Embryonic facial prominence (tissue), 1 donor: ENCODE data around the gene DERL2.

ENCODE experiments used
- DNase-seq: peaks from one replicate; pipeline ENCODE4 v3.0.0-alpha.2; 2016; ENCODE audit errors: extremely low spot score

Gene DERL2

DNA sequence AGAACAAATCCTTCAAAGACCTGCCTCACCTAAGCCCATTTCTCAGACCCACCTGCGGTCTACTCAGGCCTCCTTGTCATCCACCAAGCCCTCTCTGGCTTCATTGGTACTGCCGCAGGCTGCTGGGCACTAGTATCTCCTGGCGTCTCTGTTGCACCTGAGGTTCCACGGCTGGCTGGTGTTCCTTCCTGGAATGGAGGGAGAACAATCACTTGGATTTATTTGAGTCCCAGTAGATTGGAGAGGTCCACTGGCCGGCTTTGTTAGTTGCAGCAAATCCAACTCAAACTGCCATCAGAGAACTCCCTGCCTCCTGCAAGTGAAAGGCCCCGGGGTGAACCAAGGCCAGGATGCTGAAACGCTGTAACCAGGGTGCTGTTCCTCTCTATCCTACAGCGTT is 15.7 kb upstream of the DERL2 start:
- no peak for DNase-seq

DNA sequence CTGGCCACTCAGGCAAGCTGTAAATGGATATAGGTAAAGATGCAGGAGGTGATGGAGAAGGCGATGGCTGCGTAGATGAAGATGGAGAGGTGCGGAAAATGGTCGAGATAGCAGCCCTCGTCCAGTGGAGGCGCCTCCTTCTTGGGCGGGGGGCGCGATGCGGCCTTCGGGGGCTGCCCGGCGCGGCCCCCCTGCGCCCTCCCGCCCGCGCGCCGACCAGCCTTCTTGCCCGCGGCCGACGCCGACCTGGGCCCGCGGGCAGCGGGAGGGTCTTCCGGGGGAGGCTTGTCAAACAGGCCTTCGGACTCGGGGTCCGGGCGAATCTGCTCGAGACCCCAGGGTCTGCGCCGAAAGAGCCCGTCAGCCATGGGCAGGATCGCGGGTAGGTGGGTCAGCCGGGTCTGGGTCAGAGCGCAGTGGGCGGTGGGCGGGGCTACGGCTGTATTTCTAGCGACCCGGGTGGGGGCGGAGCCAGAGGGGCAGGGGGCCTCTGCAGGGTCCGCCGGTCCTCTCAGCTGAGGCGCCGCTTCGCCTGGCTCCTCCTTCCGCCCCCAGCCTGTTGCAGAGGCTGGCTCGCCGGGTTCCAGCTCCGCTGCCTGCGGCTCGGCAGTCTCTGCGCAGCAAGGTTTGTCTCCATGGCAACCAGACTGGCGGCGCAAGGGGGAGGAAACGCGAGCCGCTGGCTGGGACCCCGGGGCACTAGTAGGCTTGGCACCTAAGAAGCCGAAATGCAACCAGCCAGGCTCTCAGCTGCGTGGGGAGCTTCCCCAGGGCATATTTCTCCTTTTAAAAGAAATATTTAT is 14.8 kb upstream of the DERL2 start:
- DNase-seq: peak; percentile 92

DNA sequence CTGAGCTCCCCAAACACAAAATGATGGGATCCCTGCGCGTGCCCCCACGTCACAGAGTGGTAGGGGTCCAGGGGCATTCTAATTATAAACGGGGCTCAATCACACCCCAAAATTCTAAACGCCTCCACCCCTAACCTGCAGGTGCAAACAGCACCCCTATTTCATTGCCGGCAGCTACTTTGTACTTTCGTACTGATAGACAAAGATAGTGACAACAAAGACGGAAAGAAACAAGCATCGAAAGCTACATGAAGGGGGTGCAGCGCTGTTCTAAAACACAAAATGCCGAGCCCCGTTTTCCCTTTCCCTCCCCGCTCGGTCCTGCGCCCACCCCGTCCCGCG is 14.2 kb upstream of the DERL2 start:
- no peak for DNase-seq

DNA sequence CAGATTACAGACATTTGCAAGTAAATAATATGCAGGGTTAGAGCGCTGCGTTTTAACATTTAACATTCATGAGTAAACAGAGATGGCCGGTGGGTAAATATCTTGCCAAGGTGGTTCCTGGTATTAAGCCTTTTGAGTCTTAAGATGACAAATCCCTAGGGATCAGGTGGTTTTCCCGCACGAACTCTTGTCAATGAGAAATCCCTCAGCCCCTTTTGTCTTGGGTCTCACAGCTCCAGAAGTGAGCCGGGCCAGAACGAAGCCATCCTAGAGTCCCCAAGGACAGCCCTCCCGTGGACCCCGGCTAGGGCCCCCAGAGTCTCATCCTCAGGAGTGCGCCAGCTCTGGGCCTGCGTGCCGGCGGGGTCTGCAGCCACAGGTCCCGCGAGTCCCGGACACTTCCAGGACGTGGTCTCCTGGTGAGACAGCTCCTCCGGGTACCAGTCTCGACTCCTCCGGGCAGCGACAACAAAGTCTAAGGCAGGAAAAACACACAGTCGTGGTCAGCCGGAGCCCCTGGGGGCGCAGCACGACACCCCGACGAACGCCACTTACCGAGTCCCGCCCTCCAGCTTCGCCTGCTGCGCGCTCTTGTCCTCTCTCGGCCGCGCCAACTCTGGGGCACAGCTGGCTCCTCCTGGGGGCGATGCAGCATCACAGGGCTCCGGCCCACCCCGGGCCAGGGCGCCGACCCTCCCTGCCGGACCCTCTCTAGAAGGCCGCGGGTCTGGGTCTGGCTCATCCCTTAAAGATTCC is 13.7 kb upstream of the DERL2 start:
- no peak for DNase-seq

DNA sequence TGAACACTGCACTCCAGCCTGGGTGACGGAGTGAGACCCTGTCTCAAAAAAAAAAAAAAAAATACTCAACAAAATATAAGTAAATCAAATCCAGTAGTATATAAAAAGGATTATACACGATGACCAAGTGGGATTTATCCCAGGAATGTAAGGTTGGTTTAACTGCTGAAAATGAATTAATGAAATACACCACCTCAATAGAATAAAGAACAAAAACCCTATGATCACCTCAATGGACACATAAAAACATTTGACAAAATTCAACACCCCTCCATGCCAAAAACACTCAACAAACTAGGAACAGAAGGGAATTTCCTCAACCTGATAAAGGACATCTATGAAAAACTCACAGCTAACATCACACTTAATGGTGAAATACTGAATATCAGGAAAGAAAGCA is 7.0 kb upstream of the DERL2 start:
- DNase-seq: no peak

DNA sequence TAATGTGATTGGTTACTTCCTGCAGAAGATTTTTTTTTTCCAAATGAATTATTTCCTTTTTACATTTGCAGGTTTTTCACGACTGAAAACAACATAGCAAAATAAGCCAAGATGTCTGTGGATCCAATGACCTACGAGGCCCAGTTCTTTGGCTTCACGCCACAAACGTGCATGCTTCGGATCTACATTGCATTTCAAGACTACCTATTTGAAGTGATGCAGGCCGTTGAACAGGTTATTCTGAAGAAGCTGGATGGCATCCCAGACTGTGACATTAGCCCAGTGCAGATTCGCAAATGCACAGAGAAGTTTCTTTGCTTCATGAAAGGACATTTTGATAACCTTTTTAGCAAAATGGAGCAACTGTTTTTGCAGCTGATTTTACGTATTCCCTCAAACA is 2.8 kb upstream of the DERL2 start:
- no peak for DNase-seq

DNA sequence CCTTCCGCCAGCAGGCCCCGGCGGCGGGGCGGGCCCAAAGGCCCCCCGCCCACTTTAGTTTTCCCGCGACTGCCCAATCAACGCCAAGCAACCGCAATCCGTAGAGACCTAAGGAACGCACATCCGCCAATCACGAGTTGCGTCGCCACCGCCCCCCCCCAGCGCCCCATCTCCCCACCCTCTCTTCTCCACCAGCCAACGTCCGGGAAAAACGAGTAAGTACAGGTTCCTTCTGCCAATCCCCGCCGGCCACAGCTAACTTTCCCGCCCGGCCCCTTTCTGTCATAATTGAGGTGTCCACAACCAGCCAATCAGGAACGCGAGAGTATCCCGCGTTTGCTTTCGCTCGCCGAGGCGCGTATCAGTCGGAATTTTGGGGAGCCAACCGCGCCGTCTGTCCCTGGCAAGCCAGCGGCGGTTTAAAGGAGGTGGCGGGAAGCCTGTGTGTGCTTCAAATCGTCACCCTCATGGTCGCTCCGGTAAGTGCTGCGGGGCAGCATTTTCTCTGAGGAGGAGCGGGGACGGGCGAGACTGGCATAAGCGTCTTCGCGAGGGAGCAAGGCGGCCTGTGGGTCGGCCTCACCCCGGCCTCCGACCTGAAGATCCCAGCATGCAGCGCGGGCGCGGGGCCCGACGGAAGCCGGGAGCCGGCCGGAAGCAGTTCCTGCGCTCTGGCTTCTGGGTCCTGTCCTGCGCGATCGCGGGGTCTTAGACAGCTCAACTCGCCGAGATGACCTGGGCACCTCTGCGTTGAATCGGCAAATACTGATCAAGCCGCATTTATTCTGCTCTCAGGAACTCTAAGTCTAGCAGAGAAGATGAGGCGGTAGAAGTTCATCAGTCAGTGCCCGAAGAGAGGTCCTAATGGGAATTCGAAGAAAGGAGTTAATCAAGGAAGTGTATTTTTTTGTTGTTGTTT is 487 bp upstream of the DERL2 start, which contains the start of gene MIS12:
Gene MIS12, plus strand, starts transcription at position 361 of the 919 bp plus-strand sequence. CDS start 2,297 bp downstream, outside the sequence.
- DNase-seq: peak; percentile 98

DNA sequence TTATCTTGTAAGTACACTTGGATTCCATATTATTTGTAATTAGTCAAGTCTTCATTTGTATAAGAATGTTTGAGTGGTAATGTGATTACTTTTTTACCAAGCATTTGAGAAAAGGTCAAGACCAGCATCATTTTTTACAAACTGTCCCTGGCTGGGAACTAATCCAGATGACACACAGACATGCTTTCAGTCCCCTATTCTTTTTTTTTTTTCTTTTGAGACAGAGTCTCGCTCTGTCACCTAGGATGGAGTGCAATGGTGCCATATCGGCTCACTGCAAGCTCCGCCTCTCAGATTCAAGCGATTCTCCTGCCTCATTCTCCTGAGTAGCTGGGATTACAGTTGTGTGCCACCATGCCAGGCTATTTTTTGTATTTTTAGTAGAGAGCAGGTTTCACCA is 4.5 kb downstream of the DERL2 start:
- DNase-seq: no peak

DNA sequence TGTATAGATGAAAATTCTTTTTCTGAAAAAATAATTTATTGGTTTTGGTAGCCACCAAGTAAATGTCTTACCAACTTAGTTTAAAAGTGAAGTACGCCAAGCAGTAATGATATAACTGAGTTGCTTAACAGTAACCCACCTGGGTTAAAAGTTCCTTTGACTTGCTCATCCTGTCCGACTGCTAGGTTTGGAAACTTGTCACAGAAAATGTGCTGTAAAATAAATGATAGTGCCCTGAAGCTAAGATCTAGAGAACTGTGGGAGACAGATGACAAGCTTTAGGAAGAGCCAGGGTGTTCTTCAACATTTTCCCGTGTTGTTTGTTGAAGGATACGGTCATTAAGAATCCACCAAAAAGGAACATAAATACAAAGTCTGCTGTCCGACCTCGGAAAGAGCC is 5.0 kb downstream of the DERL2 start:
- no peak for DNase-seq

DNA sequence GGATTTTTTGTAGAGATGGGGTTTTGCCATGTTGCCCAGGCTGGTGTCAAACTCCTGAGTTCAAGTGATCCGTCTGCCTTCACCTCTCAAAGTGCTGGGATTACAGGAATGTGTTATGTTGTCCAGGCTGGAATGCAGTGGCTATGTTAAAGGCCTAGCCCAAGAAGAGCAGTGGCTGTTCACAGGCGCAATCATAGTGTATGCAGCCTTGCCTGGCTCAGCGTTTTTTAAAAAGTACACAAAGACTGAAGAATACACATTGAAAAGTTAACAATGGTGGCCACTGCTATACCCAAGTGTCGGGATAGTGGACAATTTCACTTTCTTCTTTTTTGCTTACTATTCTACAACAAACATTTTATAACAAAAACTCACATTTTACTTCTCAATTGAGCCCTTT is 7.0 kb downstream of the DERL2 start:
- no peak for DNase-seq

DNA sequence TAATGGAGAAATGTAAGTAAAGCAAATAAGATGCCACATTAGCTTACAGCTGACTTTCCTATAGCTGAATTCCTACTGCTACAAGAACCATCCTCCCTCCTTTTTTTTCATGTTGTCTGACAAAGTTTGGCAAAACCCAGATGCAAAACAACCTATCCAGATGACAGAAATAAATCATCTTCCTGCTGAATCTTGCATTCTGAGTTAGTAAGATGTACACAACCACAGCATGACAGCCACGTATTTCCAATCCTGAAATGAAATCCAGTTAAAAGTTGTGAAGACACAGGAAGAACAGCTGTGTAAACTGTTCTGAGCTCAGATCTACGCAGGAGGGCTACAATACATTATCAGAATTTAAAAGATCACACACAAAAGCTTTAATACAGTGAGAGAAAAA is 12.1 kb downstream of the DERL2 start:
- no peak for DNase-seq

DNA sequence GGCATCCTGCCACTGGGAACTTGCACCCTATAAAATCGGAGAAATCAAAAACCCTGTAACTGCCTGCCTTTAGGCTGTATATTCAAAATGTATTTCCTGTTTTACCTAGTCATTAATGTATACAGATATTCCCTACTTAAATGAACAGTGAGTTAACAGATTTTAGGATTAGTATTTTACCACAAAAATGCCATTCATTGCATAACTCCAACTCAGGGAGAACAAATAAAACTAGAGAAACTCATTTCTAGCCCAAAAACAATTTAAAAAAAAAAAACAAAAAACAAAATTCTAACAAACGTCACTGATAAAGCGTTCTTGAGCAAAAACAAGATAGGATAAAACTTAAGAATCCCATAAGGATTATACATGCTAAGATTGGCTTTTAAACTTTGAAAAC is 13.5 kb downstream of the DERL2 start:
- DNase-seq: no peak

DNA sequence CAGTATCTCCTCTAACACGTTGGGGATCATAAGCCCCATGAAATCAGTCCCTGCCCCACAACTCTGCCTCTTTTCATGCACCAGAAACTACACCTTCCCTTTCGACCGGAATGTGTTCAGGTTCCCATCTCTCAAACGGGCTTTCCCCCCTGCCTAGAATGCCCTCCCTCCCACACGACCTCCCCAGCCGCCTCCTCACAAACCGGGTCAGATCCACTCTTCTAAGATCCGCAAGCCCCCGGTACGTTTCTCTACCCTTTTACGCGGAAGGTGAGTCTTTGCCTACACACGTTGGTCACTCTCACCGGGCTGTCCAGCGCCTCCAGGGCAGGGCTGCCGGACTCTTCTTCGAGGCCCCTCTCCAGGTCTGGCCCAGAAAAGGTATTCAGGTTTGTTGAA is 17.9 kb downstream of the DERL2 start:
- DNase-seq: no peak

DNA sequence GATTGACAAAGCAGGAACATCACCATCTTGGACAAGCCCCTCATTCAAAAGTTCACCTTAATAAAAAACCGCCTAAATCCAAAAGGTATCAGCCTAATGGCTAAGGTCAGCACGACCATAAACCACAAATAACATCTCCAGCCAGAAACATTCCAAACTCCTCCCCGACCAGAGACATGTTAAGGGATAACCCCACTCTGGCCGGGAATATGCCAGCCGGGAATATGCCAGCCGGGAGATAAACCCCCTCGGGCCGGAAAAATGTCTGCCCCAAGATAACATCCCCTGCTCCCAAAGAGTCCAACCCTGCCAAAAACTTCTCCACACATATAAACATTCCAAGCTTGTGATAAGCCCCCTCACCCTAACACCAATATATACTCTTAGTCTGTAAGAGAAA is 18.6 kb downstream of the DERL2 start:
- no peak for DNase-seq

DNA sequence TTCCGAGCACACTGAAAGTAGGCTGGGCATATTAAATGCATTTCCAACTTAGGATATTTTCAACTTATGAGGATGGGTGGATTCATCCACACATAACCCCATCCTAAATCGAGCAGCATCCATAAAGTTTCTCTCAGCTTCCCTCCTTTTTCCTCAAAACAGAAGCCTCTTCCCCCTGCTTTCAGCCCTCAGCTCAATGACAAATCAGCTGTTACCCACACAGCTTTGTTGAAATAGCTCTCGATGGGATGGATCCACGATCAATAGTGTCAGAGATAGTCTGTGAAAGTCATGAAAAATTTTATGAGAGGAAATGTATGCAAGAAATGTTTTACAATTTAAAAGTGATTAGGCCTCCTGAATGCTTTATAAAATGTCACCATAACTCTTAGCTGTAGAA is 19.7 kb downstream of the DERL2 start:
- DNase-seq: no peak

DNA sequence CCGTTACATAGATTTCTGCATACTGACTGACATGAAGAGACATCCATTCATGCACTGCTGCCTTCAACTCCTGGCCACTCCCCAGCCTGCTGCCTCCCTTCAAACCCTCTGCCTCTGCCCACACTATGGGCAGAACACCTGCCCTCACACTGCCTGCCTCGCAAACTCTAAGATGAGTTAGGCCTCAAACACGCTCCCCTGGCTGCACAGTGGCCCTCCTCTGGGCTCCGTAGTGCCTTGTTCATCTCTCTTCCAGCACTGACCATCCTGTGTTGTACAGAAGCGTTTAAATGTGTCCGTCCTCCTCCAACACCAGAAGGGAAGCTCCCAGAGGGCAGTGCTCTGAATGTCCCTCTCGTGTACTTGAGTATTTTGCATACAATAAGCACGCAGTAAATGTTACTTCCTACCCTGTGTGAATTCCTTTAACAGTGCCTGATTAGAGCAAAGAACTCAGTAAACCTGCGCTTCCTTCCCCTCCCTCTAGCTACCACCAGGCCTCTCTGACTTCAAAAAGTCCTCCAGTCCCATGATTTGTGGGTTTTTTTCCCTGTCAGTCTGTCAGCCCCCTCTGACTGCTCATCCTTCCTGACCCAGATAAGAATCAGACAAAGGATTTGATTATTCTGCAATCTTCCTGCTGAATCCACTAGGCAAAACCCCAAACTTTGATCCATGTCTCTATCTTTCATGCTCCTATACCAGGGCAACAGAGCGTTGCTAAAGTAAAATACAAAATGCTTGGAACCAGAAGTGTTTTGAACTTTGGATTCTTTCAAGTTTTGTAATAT is 21.1 kb downstream of the DERL2 start:
- no peak for DNase-seq

DNA sequence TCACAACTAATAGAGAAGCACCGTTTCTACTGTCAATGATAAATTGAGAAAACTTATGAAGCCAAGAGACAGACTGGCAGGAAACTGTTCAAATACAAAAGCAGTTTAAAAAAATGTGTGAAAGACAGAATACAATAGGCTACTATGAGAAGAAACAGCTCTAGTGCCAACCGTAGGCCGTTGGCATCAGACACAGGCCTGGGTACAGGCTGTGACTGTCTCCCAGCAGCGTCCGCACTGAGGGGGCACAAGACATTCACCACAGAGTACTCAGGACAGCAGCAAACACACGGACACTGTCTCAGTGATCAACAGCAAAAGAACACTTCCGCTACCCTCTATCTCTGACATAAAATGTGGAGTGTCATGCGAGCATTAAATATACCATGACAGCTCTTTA is 39.2 kb downstream of the DERL2 start:
- no peak for DNase-seq

DNA sequence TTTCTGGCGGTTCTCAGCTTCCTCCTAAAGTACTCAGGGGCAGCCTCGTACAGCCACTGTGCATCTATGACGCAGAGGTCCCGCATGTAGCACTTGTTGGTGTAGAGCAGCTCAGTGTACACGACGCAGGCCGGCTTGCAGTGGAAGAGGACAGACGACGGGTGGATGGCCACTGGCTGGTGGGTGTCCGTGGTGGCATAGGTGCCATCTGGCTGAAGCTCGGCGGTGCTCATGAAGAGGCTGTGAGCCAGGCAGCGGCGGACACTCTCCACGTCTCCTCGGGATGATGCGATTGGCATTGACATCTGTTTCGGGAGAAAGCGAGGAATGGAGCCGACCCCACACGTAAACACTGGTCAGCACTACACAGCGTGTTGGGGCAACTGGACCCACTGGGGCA is 41.8 kb downstream of the DERL2 start:
- DNase-seq: no peak

DNA sequence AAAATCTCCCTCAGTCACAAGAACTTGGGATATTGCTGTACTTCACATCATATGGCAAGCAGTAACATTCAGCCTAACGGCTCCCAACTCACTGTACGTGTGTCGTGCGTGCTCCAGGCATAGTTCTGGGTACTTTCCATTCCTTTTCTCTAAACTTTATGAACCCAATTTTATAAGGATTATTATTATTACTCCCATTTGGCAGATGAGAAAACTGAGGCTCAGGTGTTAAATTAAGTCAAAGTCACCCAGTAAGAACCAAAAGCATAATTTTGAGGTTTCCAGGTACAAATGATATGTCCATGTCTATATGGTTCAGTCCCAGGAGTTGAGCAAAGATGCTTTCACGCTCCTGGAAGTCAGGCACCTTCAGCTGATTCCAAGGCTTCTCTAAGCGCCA is 42.2 kb downstream of the DERL2 start:
- DNase-seq: no peak

DNA sequence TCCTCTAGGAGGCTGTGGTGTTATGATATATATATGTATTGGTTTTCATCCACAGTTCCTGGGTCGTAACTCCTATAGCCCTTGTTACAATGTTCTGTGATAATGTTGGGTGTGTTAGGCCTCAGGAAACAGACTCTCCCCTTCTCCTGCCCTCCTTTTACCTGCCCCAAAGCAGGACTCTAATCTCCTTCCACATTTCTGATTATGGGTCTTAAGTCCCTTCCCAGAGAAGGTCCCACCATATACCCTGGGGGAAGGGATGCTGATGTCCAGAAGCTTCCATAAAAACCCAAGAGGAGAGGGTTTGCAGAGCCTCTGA is 46.6 kb downstream of the DERL2 start:
- DNase-seq: no peak

DNA sequence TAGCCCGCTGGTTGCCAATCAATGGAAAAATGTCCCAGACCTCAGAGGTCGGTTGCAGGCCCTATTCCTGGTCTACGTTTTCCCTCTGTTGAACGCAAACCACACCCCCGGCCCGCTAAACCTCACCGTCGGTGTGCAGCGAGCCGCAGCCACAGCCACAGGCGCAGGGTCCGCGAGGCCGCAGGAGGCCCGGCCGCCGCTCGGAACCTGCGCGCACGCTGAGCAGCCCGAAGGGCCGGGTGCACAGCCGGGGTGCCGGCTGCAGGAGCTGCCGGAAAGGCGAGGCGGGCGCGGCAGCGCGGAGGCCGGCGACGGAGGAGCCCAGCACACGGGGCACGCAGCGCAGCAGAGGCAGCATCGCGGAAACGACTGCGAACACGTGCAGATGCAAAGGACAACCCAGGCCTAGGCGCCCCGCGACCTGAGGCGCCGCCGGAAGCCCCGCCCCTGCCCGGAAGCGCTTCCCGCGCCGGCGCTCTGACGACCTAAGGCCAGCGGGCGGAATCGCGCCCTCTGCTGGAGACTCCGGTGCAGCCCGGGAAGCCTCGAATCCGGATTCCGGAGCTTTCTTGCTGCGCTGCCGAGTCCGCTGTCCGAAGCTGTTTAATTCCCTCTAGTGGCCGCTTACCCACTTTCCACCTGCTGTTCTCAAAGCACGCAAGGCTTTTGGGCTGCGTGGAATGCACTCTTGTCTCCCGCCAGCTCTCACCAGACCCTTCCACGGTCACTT is 47.1 kb downstream of the DERL2 start, which contains the start of gene C1QBP:
Gene C1QBP, minus strand, starts transcription at position 440 of the 730 bp plus-strand sequence. Its CDS starts 82 bp downstream, at position 358.
- peak; percentile 77 for DNase-seq
